Liver (tissue), 3 donors: ENCODE results near the gene F7.

Experiments
- ATF3 ChIP-seq: IDR thresholded peaks from 2 replicates; pipeline ENCODE4 v1.6.1; 2016; ENCODE audit warnings: antibody characterized with exemption
- CTCF ChIP-seq: fragments of 150-350 bp; IDR thresholded peaks from 2 replicates; pipeline ENCODE4 v1.5.1; 2017; ENCODE audit warnings: improper control_type of control experiment, low read depth, low read length; ENCODE audit not compliant: missing input control
- EGR1 ChIP-seq, 2 donors: IDR thresholded peaks; 2 replicates each; pipeline ENCODE4 v1.6.1; 2016 to 2018; ENCODE audit warnings: antibody characterized with exemption in 2 of 2, low read depth in 2 of 2
- GABPA ChIP-seq, 2 donors: IDR thresholded peaks in 1 of 2; conservative IDR thresholded peaks in 1 of 2; 2 replicates each; pipeline ENCODE4 v1.6.1; 2016; ENCODE audit warnings: antibody characterized with exemption in 2 of 2, mild to moderate bottlenecking in 1 of 2, moderate library complexity in 1 of 2
- JUND ChIP-seq, 2 donors: IDR thresholded peaks; 2 replicates each; pipeline ENCODE4 v1.6.1; 2016; ENCODE audit warnings: antibody characterized with exemption in 2 of 2
- MAX ChIP-seq: IDR thresholded peaks from 2 replicates; pipeline ENCODE4 v1.6.1; 2016; ENCODE audit warnings: antibody characterized with exemption
- RAD21 ChIP-seq, 2 donors: IDR thresholded peaks; 2 replicates each; pipeline ENCODE4 v1.6.1; 2016; ENCODE audit warnings: antibody characterized with exemption in 2 of 2, mild to moderate bottlenecking in 2 of 2
- REST ChIP-seq: IDR thresholded peaks from 2 replicates; pipeline ENCODE4 v1.6.1; 2016; ENCODE audit warnings: antibody characterized with exemption, mild to moderate bottlenecking
- RXRA ChIP-seq, 2 donors: IDR thresholded peaks; 2 replicates each; pipeline ENCODE4 v1.6.1; 2017 to 2018; ENCODE audit warnings: antibody characterized with exemption in 2 of 2, mild to moderate bottlenecking in 1 of 2
- SP1 ChIP-seq: IDR thresholded peaks from 2 replicates; pipeline ENCODE4 v1.6.1; 2018; ENCODE audit warnings: antibody characterized with exemption, mild to moderate bottlenecking
- TAF1 ChIP-seq: conservative IDR thresholded peaks from 2 replicates; pipeline ENCODE4 v1.6.1; 2016; ENCODE audit warnings: antibody characterized with exemption, mild to moderate bottlenecking
- YY1 ChIP-seq: IDR thresholded peaks from 2 replicates; pipeline ENCODE4 v1.6.1; 2016; ENCODE audit warnings: antibody characterized with exemption, mild to moderate bottlenecking
- ZBTB33 ChIP-seq: IDR thresholded peaks from 2 replicates; pipeline ENCODE4 v1.6.1; 2016; ENCODE audit warnings: antibody characterized with exemption
- donor health status: healthy.
- donor health status: healthy.

- TF ChIP-seq MAX (no peak), YY1 (no peak), REST (no peak), EGR1 (IDR thresholded peaks at IDR 0.05; ENCODE audit: low read depth in 2 of 2) (no peak), RXRA (IDR thresholded peaks at IDR 0.05) (no peak), JUND (IDR thresholded peaks at IDR 0.05) (no peak), CTCF (no peak), RAD21 (IDR thresholded peaks at IDR 0.05) (no peak), SP1 (no peak), GABPA (IDR thresholded peaks at IDR 0.05 in 1 of 2, conservative IDR thresholded peaks at IDR 0.05 in 1 of 2) (no peak), ATF3 (no peak), ZBTB33 (no peak), TAF1 (no peak)
Measured at GRCh38 chr13:113096052-113096744, 9.4 kb upstream of the F7 start.
